Stimulated activated CD8-positive, alpha-beta memory T cell treated with anti-CD3 and anti-CD28 coated beads, Interleukin-12 subunit alpha, Interleukin-12 subunit beta, amount 100 ng/mL, for 24 hours (primary cell): ENCODE results near the gene LRP6.
"Not testable (repeated sequence)": the region's sequence is repeated elsewhere in the genome, so short reads cannot be mapped to it uniquely, and the experiment has no call there.

Source experiments
- DNase-seq: peaks from one replicate; pipeline ENCODE4 v3.0.0-alpha.2; 2020; ENCODE audit errors: extremely low read depth

The LRP6 gene

GRCh38 chr12:12265571-12266388, 1.1 kb downstream of the LRP6 start:
- DNase-seq: no peak

DNA sequence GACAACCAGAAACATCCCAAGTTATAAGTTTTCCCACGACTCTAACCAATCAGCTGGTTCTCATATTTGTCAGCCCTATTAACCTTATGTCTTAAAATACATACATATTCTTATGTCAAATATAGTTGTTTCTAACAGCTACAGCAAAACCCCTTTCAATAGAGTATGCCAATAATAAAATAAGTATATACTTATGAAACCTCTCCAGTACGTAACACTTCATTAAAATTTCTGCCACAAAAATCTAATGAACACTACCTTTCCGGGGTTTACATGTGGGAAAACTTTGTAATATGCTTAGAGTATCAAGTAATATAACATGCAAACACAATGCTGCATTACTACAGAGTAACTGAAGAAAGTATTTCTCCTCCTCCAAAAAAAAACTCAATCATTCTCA, 1.8 kb downstream of the LRP6 start:
- DNase-seq: no peak

- no peak for DNase-seq
Measured at GRCh38 chr12:12263909-12264308, 2.9 kb downstream of the LRP6 start.

DNA sequence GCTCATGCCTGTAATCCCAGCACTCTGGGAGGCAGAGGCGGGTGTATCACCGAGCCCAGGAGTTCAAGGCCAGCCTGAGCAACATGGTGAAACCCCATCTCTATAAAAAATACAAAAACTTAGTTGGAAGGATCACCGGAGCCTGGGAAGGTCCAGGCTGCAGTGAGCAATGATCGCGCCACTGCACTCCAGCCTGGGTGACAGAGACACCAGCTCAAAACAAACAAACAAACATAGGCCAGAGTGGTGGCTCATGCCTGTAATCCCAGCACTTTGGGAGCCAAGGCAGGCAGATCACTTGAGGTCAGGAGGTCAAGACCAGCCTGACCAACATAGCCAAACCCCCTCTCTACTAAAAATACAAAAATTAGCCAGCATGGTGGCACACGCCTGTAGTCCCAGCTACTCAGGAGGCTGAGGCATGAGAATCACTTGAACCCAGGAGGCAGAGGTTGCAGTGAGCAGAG, 10.5 kb downstream of the LRP6 start:
- DNase-seq: not testable (repeated sequence)

GRCh38 chr12:12254553-12254952, 12.3 kb downstream of the LRP6 start:
- no peak for DNase-seq

DNA sequence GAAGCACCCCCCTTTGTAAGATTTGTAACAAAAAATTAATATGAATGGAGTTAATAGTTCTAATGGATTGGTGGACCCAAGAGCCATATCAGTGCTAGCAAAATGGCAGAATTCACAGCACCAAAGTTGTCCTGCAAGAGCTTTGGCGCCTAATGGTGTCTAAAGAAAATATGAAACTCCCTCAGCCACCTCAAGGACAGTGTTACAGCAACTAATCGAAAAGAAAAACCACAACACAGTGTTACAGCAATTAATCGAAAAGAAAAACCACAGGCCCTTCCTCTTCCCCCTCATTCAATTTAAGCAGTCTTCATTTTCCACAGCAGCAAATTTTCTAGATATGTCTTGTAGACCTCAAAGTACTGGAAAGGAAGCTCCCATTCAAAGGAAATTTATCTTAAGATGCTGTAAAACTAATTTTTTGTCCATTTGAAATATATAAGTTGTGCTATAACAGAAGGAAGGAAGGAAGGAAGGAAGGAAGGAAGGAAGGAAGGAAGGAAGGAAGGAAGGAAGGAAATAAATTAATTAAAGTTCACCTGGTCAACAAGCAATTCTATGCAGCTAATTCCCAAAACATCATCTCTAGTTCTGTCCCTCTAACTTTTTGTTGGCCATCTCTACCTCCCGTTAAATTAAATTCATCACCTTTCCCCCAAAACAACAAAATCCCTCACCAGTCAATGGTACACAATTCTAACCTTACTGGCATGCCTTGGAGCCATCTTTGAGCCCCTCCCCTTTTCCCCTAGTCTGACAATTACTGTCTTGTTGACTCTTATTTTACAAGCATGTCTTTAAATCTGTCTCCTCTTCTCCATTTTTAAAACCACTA, 17.4 kb downstream of the LRP6 start:
- no peak for DNase-seq

GRCh38 chr12:12247584-12247983, 19.3 kb downstream of the LRP6 start:
- no peak for DNase-seq

GRCh38 chr12:12244341-12244740, 22.5 kb downstream of the LRP6 start:
- no peak for DNase-seq

GRCh38 chr12:12240662-12241340, 26.0 kb downstream of the LRP6 start:
- DNase-seq: no peak

DNA sequence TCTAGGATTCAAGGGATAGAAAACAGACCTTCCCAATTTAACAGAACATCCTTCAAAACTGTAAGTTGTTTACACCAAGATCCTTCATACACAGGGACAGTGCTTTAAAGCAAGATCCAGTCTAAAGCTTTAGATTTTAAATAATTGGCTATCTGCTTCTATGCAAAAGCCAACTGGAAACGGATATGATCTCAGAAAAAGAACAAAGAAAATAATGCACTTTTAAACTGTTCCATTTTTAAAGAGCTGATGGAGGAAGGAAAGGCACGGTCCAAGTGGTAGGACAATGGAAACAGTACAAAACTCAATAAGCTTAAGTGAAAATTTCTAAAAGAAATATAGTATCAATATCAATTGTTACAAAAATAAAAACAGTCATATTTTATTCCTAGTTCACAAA, 27.7 kb downstream of the LRP6 start:
- no peak for DNase-seq

- DNase-seq: no peak
Measured at GRCh38 chr12:12238605-12239004, 28.2 kb downstream of the LRP6 start.

DNA sequence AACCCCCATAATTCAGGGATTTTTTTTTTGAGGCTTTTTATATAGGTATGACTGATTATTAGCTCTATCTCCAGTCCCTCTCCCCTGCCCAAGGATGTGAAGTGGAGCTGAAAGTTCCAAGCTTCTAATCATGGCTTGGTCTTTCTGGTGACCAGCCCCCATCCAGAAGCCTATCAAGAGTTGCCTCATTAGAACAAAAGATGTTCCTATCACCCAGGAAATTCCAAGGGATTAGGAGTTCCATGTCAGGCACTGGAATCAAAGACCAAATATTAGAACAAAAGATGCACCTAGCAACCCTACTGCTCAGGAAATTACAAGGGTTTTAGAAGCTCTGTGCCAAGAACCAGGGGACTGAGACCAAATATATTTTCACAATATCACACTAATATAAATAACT, 29.9 kb downstream of the LRP6 start:
- DNase-seq: no peak

DNA sequence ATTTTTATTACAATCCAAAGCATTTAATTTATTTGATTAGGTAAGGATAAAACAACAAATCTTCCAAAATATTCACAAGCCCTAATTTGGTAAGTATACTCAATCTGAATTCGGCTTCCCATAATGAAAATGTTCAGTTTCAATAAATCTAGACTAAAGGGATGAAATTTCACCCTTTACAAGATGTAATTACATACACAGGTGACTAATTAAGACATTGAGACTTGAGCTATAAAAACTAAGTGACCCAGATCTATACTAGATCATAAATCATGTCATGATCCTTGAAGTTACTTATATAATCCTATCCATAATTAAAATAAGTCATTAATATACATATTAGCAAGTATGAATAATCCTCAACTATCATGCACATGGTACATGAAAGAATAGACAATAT, 36.6 kb downstream of the LRP6 start:
- DNase-seq: no peak

DNA sequence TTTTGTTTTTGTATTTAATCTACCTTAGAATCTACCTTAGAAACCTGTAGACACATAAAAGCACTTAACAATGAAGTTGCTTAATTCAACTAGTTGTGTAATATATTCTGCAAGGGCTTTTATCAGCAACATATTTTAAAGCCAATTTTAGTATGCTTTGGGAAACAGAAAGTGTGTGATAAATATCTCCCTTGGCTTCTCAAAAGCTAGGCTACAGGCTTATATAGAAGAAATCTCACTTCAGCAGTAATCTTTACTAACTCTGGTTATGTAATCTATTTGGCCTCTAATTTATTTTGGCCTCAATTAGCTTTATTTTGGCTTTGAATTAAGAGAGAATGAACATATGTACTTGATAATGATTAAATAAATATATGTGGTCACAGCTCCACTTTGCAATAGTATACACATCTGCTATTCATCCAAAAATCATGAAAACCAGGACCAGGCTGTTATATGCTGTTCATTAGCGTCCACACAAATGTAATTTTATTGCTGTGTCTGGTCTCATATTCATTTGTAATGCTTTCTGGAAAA, 37.2 kb downstream of the LRP6 start:
- DNase-seq: no peak

DNA sequence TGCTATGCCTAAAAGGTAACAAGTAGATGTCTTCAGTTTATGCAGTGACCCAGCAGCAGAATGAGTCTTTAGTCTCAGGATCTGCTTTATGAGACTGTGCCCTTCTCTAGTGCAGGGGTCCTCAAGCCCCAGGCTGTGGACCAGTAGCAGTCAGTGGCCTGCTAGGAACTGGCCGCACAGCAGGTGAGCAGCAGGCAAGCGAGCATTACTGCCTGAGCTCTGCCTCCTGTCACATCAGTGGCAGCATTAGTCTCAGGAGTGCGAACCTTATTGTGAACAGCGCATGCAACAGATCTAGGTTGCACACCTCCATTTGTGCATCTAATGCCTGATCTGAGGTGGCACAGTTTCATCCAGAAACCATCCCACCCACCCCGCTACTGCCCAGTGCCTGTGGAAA, 38.4 kb downstream of the LRP6 start:
- DNase-seq: no peak

- no peak for DNase-seq
Measured at GRCh38 chr12:12226187-12226586, 40.7 kb downstream of the LRP6 start.

DNA sequence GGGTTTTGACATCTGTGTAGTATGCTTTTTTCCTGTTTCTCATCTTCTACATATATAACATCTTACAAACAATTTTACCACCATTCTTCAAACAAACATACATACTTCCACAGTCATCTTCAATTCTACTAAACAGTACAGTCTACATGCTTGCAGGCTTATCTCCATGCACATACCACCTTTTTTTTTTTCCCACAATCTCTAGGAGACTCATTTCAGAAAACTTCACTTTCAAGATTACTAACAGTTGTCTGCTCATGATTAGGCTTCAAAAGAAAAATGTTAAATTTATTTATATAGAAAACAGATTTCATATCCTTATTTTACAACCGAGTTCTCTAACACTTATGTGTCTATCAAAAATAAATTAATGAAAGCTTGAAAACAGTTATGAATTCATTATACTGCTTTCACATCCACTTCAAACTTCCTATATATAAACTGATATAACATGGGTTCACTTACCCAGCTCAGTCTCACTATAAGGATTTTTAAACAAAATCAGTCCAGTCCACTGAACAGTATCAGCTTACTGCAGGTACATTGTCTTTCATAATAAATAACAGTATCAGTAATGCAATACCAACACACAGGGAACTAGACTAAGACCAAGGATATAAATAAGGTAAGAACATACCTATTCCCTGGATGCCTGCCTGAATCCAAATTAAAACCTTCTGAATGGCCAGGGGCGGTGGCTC, 42.5 kb downstream of the LRP6 start:
- DNase-seq: no peak

DNA sequence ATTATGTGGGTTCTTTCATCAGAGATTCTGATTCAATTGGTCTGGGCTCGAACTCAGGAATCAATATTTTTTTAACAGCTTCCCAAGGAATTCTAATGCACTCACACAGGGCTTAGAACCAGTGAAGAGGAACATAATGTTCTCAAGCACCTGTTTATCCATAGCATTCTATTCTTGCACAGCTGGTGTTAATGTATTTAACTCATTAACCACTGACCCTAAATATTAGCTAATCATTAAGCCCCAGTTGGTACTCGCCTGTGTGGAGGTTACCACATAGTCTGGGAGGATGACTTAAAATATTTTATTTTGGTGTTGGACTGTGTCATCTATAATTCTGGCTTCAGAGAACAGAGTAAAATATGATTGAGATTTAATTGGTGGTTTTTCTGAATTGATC, 45.3 kb downstream of the LRP6 start:
- DNase-seq: no peak

DNA sequence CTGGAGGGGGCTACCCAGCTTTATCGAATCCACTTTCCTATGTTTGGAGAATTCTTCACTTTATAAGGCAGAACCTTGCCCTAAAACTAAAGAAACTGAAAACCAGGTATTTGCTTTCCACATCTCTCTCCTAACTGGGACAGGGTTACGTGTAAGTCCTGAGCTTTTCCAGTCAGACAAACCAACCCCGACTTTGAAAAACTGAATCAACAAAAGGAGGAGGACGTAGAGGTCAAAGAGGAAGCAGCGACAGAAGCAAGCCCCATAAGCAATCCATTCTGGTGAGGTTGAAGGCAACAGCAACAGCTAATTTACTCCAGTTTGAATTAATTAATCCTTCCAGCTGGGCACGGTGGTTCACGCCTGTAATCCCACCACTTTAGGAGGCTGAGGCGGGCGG, 47.2 kb downstream of the LRP6 start:
- DNase-seq: no peak

GRCh38 chr12:12217018-12217359, 49.9 kb downstream of the LRP6 start:
- DNase-seq: no peak

GRCh38 chr12:12216349-12217017, 50.4 kb downstream of the LRP6 start:
- no peak for DNase-seq
